Stimulated activated naive CD8-positive, alpha-beta T cell treated with anti-CD3 and anti-CD28 coated beads, Interleukin-15, Interleukin-2, amounts not matched to agents 100 ng/mL and 50 ng/mL, for 24 hours (primary cell): ENCODE data around the gene RNF145.
"Not testable (repeated sequence)": the region's sequence is repeated elsewhere in the genome, so short reads cannot be mapped to it uniquely, and the experiment has no call there.

Experiments
- H3K27ac Mint-ChIP-seq: one replicate; pipeline ENCODE4 v1.8.0; 2021; ENCODE audit warnings: mild to moderate bottlenecking, mixed read lengths
- H3K27me3 Mint-ChIP-seq: one replicate; pipeline ENCODE4 v1.8.0; 2021; ENCODE audit warnings: mixed read lengths
- H3K36me3 Mint-ChIP-seq: one replicate; pipeline ENCODE4 v1.8.0; 2021; ENCODE audit warnings: low read depth, mixed read lengths
- H3K4me1 Mint-ChIP-seq: one replicate; pipeline ENCODE4 v1.8.0; 2021; ENCODE audit warnings: low read depth, mixed read lengths
- H3K4me3 Mint-ChIP-seq: one replicate; pipeline ENCODE4 v1.8.0; 2021; ENCODE audit warnings: mild to moderate bottlenecking, mixed read lengths
- H3K9me3 Mint-ChIP-seq: one replicate; pipeline ENCODE4 v1.8.0; 2021; ENCODE audit warnings: mixed read lengths

RNF145 gene

GRCh38 chr5:159135896-159136531 lies 73.3 kb downstream of the RNF145 start:
- H3K36me3 Mint-ChIP-seq, result no peaks in the 10 kb centered on the region
- no peaks in the 10 kb centered on the region for H3K4me1 Mint-ChIP-seq
- no peak overlapping the region for H3K4me3 Mint-ChIP-seq
- peaks cover 18% of the 10 kb centered on the region for H3K27me3 Mint-ChIP-seq
- no peak overlapping the region for H3K27ac Mint-ChIP-seq
- H3K9me3 Mint-ChIP-seq, result no peaks in the 10 kb centered on the region

DNA sequence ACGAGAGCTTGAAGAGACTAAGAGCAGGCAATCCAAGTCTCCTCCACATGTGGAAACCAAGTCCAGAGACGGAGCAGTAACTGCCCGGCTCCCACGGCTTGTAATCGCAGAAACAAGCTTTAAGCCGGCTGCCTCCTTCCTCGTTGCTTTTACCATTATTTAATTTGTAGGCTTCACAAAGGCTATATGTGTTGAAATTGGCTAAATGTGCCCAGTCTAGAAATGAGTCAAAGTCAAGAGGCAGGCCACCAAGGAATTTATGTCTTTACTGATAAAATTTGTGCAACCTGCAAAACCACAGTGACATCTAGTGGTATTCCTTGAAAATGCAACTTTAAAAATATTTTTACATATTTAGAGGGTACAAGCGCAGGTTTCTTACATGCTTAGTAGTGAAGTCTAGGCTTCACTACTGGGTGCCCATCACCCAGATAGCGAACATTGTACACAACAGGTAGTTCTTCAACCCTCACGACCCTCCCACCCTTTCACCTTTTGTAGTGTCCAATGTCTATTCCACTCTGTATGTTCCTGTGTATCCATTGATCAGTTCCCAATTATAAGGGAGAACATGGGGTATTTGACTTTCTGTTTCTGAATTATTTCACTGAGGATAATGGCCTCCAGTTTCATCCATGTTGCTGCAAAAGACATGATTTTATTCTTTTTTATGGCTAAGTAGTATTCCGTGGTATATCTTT lies 76.2 kb downstream of the RNF145 start:
- H3K27me3 Mint-ChIP-seq, result peaks cover 8% of the 10 kb centered on the region
- no peaks in the 10 kb centered on the region for H3K4me1 Mint-ChIP-seq
- H3K27ac Mint-ChIP-seq, result no peak overlapping the region
- no peak overlapping the region for H3K4me3 Mint-ChIP-seq
- H3K9me3 Mint-ChIP-seq, result no peaks in the 10 kb centered on the region
- no peaks in the 10 kb centered on the region for H3K36me3 Mint-ChIP-seq

- H3K4me1 Mint-ChIP-seq, result no peaks in the 10 kb centered on the region
- no peaks in the 10 kb centered on the region for H3K9me3 Mint-ChIP-seq
Observed at GRCh38 chr5:159132429-159133040, 76.8 kb downstream of the RNF145 start.

GRCh38 chr5:159131951-159132350 lies 77.4 kb downstream of the RNF145 start:
- Mint-ChIP-seq H3K27me3 (peaks cover 8% of the 10 kb centered on the region), H3K36me3 (no peaks in the 10 kb centered on the region), H3K4me3 (no peak overlapping the region), H3K4me1 (no peaks in the 10 kb centered on the region), H3K9me3 (no peaks in the 10 kb centered on the region), H3K27ac (no peak overlapping the region)

More at GRCh38 chr5:159132429-159133040, 76.8 kb downstream of the RNF145 start:
- no peaks in the 10 kb centered on the region for H3K36me3 Mint-ChIP-seq
- H3K27ac Mint-ChIP-seq, result no peak overlapping the region
- no peak overlapping the region for H3K4me3 Mint-ChIP-seq
- peaks cover 8% of the 10 kb centered on the region for H3K27me3 Mint-ChIP-seq

GRCh38 chr5:159130871-159131270 lies 78.5 kb downstream of the RNF145 start:
- no peak overlapping the region for H3K27ac Mint-ChIP-seq
- H3K4me3 Mint-ChIP-seq, result no peak overlapping the region
- no peaks in the 10 kb centered on the region for H3K4me1 Mint-ChIP-seq

GRCh38 chr5:159128070-159128541 lies 81.2 kb downstream of the RNF145 start:
- Mint-ChIP-seq H3K4me1 (no peaks in the 10 kb centered on the region), H3K27ac (no peak overlapping the region), H3K4me3 (no peak overlapping the region), H3K9me3 (no peaks in the 10 kb centered on the region), H3K36me3 (no peaks in the 10 kb centered on the region), H3K27me3 (no peaks in the 10 kb centered on the region)

More at GRCh38 chr5:159130871-159131270, 78.5 kb downstream of the RNF145 start:
- peaks cover 8% of the 10 kb centered on the region for H3K27me3 Mint-ChIP-seq
- no peaks in the 10 kb centered on the region for H3K9me3 Mint-ChIP-seq
- no peaks in the 10 kb centered on the region for H3K36me3 Mint-ChIP-seq

DNA sequence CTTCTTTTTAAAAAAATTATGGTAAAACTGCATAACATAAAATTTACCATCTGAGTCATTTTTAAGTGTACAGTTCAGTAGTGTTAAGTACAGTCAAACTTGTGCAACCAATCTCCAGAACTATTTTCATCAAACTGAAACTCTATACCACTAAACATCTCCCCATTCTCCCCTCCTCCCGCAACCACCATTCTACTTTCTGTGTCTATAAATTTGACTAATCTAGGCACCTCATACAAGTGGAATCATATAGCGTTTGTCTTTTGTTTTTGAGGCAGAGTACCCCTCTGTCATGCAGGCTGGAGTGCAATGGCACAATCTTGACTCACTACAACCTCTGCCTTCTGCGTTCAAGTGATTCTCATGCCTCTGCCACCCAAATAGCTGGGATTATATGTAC lies 85.7 kb downstream of the RNF145 start:
- no peaks in the 10 kb centered on the region for H3K36me3 Mint-ChIP-seq
- peaks cover 13% of the 10 kb centered on the region for H3K4me1 Mint-ChIP-seq
- no peak overlapping the region for H3K4me3 Mint-ChIP-seq
- no peak overlapping the region for H3K27ac Mint-ChIP-seq
- H3K9me3 Mint-ChIP-seq, result no peaks in the 10 kb centered on the region
- H3K27me3 Mint-ChIP-seq, result no peaks in the 10 kb centered on the region

GRCh38 chr5:159123189-159123588 lies 86.2 kb downstream of the RNF145 start:
- Mint-ChIP-seq H3K27ac (no peak overlapping the region), H3K36me3 (no peaks in the 10 kb centered on the region), H3K9me3 (no peaks in the 10 kb centered on the region), H3K4me1 (peaks cover 13% of the 10 kb centered on the region), H3K27me3 (no peaks in the 10 kb centered on the region), H3K4me3 (no peak overlapping the region)

- H3K4me1 Mint-ChIP-seq, result peaks cover 13% of the 10 kb centered on the region
- H3K36me3 Mint-ChIP-seq, result no peaks in the 10 kb centered on the region
- H3K27ac Mint-ChIP-seq, result no peak overlapping the region
- H3K27me3 Mint-ChIP-seq, result no peaks in the 10 kb centered on the region
- no peaks in the 10 kb centered on the region for H3K9me3 Mint-ChIP-seq
- H3K4me3 Mint-ChIP-seq, result no peak overlapping the region
Observed at GRCh38 chr5:159121061-159121460, 88.3 kb downstream of the RNF145 start.

DNA sequence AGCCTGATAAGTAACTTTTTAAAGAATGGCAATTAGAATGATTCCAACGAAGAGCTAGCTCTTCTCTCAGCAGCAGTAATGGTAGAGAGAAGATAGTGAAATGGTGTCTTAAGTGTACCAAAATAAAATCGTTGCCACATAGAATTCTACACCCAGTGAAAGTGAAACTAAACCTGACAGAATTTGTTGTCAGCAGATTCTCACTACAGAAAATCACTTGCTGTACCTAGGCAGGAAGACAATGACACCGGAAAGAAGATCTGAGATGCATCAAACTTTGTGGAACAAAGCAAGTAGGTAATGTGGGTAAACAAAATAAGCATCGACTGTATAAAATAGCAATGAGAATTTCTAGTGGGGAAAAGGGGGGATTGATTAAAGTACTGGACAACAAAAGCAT lies 88.9 kb downstream of the RNF145 start:
- Mint-ChIP-seq H3K36me3 (no peaks in the 10 kb centered on the region), H3K27me3 (no peaks in the 10 kb centered on the region), H3K27ac (peak overlapping the region; percentile 76), H3K4me1 (peaks cover 18% of the 10 kb centered on the region), H3K9me3 (no peaks in the 10 kb centered on the region), H3K4me3 (peak overlapping the region; percentile 74)

DNA sequence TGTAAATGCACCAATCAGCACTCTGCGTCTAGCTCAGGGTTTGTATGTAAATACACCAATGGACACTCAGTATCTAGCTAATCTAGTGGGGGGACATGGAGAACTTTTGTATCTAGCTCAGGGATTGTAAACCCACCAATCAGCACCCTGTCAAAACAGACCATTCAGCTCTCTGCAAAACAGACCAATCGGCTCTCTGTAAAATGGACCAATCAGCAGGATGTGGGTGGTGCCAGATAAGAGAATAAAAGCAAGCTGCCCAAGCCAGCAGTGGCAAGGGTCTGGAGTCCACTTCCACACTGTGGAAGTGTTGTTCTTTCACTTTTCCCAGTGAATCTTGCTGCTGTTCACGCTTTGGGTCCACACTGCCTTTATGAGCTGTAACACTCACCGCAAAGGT lies 89.5 kb downstream of the RNF145 start:
- not testable (repeated sequence) for H3K36me3 Mint-ChIP-seq, H3K9me3 Mint-ChIP-seq, H3K27me3 Mint-ChIP-seq
- peaks cover 19% of the 10 kb centered on the region for H3K4me1 Mint-ChIP-seq
- H3K27ac Mint-ChIP-seq, result peak overlapping the region; percentile 76
- H3K4me3 Mint-ChIP-seq, result peak overlapping the region; percentile 74

- not testable (repeated sequence) for H3K27ac Mint-ChIP-seq, H3K27me3 Mint-ChIP-seq, H3K4me3 Mint-ChIP-seq, H3K9me3 Mint-ChIP-seq, H3K36me3 Mint-ChIP-seq
- peaks cover 19% of the 10 kb centered on the region for H3K4me1 Mint-ChIP-seq
Observed at GRCh38 chr5:159118958-159119659, 90.2 kb downstream of the RNF145 start.

DNA sequence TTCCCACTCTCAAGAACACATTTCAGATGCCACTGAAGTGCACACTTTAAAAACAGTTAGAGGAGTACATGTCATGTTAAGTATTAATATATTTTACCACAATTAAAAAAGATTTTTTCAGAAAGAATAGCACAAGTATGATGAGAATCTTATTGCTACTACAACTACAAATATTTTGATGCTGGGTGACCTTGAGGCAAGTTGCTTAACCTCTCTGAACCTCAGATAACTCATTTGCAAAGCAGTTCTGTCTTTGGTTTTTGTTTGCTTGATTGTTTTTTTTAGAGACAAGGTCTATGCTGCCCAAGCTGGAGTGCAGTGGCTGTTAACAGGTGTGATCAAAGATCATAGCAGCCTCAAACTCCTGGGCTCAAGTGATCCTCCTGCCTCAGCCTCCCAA lies 95.9 kb downstream of the RNF145 start:
- no peaks in the 10 kb centered on the region for H3K36me3 Mint-ChIP-seq
- no peak overlapping the region for H3K4me3 Mint-ChIP-seq
- H3K27me3 Mint-ChIP-seq, result peaks cover 11% of the 10 kb centered on the region
- H3K9me3 Mint-ChIP-seq, result no peaks in the 10 kb centered on the region
- H3K4me1 Mint-ChIP-seq, result peaks cover 6% of the 10 kb centered on the region
- H3K27ac Mint-ChIP-seq, result no peak overlapping the region

- H3K36me3 Mint-ChIP-seq, result no peaks in the 10 kb centered on the region
- peaks cover 6% of the 10 kb centered on the region for H3K4me1 Mint-ChIP-seq
- H3K9me3 Mint-ChIP-seq, result no peaks in the 10 kb centered on the region
- no peak overlapping the region for H3K4me3 Mint-ChIP-seq
- peaks cover 11% of the 10 kb centered on the region for H3K27me3 Mint-ChIP-seq
- H3K27ac Mint-ChIP-seq, result no peak overlapping the region
Observed at GRCh38 chr5:159112436-159112835, 96.9 kb downstream of the RNF145 start.
